Left kidney (tissue), 2 donors: ENCODE results near the gene ABHD13. TPM values are rescaled to one million over a fixed set of nuclear protein-coding genes. Genes with fewer than 3 reads are reported as not detected.
"Not testable (repeated sequence)": the region's sequence is repeated elsewhere in the genome, so short reads cannot be mapped to it uniquely, and the experiment has no call there.

Experiments used
- DNase-seq: peaks from one replicate; pipeline ENCODE4 v3.0.0-alpha.2; 2013
- polyA plus RNA-seq: library from polyadenylated mRNA; unstranded; fragments of 120-200 nt; gene quantifications from one replicate; pipeline ENCODE4 v1.2.1, GENCODE V29; 2013; ENCODE audit not compliant: insufficient read length

Gene ABHD13
- polyA plus RNA-seq, 1 donor, result 15.7 TPM

- DNase-seq, result not testable (repeated sequence)
Observed at GRCh38 chr13:108217307-108218043, 717 bp upstream of the ABHD13 start.

GRCh38 chr13:108220041-108220440, 1.8 kb downstream of the ABHD13 start:
- no peak for DNase-seq

GRCh38 chr13:108223687-108224503, 5.7 kb downstream of the ABHD13 start:
- no peak for DNase-seq

- DNase-seq, result no peak
Observed at GRCh38 chr13:108225440-108225839, 7.2 kb downstream of the ABHD13 start.

- DNase-seq, result no peak
Observed at GRCh38 chr13:108226184-108226583, 8.0 kb downstream of the ABHD13 start.

- no peak for DNase-seq
Observed at GRCh38 chr13:108227651-108228272, 9.6 kb downstream of the ABHD13 start.

- no peak for DNase-seq
Observed at GRCh38 chr13:108230377-108230776, 12.2 kb downstream of the ABHD13 start.

- no peak for DNase-seq
Observed at GRCh38 chr13:108249150-108249549, 31.0 kb downstream of the ABHD13 start.

- no peak for DNase-seq
Observed at GRCh38 chr13:108257248-108257647, 39.1 kb downstream of the ABHD13 start.

- DNase-seq, result no peak
Observed at GRCh38 chr13:108263621-108264355, 45.6 kb downstream of the ABHD13 start.

GRCh38 chr13:108266321-108266990, 48.3 kb downstream of the ABHD13 start:
- DNase-seq, result no peak

GRCh38 chr13:108267347-108267746, 49.2 kb downstream of the ABHD13 start:
- DNase-seq, result no peak

- DNase-seq, result not testable (repeated sequence)
Observed at GRCh38 chr13:108267855-108268254, 49.7 kb downstream of the ABHD13 start.

- DNase-seq, result peak; percentile 3
Observed at GRCh38 chr13:108268466-108269112, 50.4 kb downstream of the ABHD13 start.

- DNase-seq, result peak; percentile 18
Observed at GRCh38 chr13:108269601-108270328, 51.6 kb downstream of the ABHD13 start, which contains the start of gene TNFSF13B. Gene TNFSF13B (plus strand): TSS chr13:108269718. CDS start chr13:108269896, 178 bp downstream.

- no peak for DNase-seq
Observed at GRCh38 chr13:108270442-108270841, 52.2 kb downstream of the ABHD13 start.

GRCh38 chr13:108272333-108272732, 54.1 kb downstream of the ABHD13 start:
- DNase-seq, result no peak

- DNase-seq, result no peak
Observed at GRCh38 chr13:108273429-108274118, 55.4 kb downstream of the ABHD13 start.

GRCh38 chr13:108274718-108275117, 56.5 kb downstream of the ABHD13 start:
- DNase-seq, result no peak

GRCh38 chr13:108276060-108276459, 57.9 kb downstream of the ABHD13 start:
- DNase-seq, result no peak
